ENCODE data around the gene GNB5. TPM values are rescaled to one million over a fixed set of nuclear protein-coding genes. Genes with fewer than 3 reads are reported as not detected.
A peak's percentile ranks its signal among the peaks of the same experiment; 100 is the strongest.

GNB5 gene
- total RNA-seq, 1 donor from 2014 or later: 10.1 TPM

DNA sequence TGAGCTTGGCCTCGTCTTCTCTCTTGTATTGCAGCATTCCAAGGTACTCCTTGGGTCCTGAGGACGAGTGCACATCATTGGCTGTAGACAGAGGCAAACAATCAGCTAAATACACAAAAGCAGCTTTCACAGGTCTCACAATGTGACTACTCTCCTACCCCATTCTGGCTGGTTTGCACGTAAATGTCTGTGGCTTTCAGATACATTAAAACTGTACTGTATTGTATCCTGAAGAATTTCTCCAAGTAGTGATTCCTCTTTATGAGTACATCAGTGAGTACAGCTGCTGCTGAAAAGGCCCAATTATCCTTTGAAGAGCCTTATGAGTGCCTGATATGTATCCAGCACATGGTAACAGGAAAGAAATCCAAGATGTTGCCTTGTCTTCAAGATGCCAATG is 22.0 kb upstream of the GNB5 start:
- intact Hi-C loops (cut with micrococcal nuclease): no loop called here

DNA sequence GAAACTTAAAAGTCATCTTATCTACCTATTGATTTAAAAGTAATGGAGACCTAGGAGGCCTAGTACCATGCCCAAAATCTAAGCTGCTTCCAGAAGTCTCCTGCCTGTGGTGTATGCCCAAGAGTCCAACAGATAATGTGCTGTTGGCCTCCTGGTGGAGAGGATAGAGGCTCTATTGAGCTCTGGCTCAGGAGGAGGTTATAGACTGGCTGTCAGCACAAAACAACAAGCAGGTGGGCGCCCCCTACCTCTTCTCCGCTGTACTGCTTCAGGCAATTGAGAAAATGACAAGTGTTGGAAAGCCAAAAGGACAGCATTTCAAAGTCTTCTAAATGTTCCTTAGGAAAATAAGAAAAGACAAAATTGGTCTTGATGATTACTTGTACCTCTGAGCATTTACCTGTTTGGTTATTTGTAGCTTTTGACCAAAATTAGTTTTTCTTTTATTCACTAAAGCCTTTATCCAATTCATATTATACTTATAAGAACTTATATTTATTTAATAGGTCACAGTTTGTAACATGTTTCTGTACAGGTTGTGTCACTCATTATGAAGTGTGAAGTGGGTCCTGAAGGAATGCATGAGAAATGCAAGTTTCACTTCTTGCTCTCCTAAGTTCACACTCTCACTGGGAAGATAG is 17.2 kb upstream of the GNB5 start:
- ATAC-seq (peak; percentile 38), DNase-seq (peak; percentile 51)
- intact Hi-C loops (cut with micrococcal nuclease): no loop called here

More for the DNA sequence above, 22.0 kb upstream of the GNB5 start:
- ATAC-seq: no peak
- no peak for DNase-seq

DNA sequence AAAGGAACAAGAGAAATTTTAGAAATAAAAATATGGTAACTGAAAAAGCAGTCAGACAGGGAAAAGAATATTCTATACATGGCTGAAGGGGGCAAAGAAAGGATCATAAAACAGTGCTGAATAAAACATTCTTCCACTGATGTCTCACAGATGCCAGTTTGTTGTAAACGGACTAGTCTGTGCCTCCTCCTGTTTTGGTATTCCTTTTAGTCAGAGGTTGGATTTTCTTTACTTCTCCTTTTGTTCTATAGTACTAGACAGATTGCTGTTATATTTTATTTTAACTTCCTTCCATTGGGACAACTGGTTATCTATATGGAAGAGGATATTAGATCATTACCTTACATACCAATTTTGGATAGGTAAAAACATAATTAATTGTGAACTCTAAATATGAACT is 16.0 kb upstream of the GNB5 start:
- ATAC-seq (no peak), DNase-seq (no peak)
- intact Hi-C loops (cut with micrococcal nuclease): no loop called here

DNA sequence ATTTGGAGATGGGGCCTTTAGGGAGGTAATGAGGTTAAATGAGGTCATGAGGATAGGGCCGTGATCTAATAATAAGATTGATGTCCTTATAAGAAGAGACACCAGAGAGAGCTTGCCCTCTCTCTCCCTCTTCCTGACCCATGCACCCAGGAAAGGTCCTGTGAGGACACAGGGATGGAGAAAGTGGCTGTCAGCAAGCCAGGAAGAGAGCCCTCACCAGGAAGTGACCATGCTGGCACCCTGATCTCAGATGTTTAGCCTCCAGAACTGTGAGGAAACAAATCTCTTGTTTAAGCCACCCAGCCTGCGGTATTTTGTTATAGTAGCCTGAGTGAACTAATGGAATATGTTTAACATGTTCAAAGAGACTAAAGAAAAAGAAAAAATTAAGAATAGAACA is 15.3 kb upstream of the GNB5 start:
- intact Hi-C loops (cut with micrococcal nuclease): no loop called here
- peak; percentile 42 for ATAC-seq
- no peak for DNase-seq

DNA sequence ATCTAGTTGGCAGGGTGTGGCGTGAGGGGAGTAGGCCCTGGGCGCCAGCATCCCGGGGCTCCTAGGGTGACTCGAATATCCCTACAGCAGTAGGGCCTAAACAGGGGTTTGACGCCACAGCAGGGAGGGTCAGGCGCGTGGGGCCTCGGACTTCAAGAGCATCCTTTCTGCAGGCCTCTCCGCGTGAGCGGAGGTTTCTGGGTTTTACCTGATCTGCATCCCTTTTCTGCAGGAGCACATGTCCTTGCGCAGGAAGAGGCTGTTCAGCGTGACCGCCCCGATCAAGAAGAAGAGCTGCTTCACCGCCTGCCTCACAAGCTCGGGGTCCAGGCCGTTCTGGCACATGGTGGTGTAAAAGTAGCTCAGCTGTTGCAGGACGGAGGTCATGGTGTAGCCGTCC is 13.5 kb upstream of the GNB5 start:
- DNase-seq (no peak), ATAC-seq (no peak)
- intact Hi-C loops (cut with micrococcal nuclease): no loop called here

DNA sequence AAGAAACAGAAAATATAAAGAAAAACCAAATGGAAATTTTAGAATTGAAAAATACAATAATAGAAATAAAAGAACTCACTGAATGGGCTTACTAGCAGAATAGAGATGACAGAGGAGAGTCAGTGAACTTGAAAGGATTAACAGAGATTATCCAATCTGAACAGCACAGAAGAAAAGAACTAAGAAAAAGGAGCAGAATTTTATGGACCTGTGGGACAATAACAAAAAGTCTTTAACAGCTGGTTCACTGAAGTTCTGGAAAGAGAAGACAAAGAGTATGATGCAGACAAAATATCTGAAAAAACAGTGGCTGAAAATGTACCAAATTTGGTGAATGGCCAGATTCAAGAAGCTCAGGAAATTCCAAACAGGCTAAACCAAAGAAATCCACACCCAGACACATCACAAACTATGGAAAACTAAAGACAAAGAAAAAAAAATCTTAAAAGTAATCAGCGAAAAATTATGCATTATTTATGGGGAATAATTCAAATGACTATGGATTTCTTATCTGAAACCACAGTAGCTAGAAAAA is 9.7 kb upstream of the GNB5 start:
- intact Hi-C loops (cut with micrococcal nuclease): no loop called here
- no peak for ATAC-seq
- no peak for DNase-seq

DNA sequence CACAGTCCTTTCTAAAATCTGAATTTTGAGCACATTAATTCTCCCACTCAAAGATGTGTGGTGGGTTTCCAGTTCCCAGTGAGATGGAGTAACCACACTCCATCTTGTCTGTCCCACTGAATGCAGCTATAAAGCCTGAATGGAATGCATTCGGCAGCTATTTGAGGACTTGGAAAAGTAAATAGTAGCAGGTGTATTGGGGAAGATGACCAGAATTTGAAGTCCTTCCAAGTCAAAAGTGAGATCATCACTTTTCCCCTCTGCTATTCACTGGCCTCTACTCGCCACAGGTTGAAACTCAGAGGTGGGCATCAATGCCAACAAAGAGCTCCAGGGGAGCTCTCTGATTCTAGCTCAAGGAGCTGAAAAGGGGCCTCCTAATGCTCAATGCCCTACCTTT is 8.1 kb upstream of the GNB5 start:
- DNase-seq (no peak), ATAC-seq (no peak)
- intact Hi-C loops (cut with micrococcal nuclease): no loop called here

DNA sequence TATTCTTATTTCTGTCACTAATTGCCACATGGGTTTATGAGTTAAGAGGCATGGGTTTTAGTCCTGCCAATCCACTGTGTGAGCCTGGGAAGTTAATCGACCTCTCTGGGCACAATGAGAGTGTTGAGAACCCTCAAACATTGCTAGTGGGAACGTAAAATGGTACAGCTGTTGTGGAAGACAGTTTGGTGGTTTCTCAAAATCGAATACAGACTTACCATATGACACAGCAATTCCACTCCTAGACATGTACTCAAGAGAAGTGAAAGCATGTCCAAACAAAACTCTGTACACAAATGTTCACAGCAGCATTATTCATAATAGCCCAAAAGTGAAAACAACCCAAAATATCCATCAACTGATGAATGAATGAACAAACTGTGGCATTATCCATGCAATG is 5.7 kb upstream of the GNB5 start:
- no peak for DNase-seq
- ATAC-seq: no peak
- intact Hi-C loops (cut with micrococcal nuclease): no loop called here

DNA sequence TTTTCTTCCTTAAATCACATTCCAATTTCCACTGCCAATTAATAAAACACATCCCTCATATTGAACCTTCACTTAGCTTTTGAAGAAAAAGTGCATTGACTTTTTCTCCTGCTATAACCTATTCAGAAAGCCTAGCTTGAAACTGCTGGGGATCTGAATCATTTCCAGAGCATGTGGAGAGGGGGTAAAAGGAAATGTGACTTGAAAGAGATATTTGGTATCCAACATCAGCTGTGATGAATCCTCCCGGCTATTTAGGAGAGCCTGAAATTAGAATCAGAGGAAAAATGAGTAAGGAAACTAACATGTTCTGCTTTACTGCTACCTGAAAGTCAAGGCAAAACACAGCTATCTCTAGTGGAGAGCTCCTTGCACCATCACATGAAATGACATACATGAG is 2.6 kb upstream of the GNB5 start:
- intact Hi-C loops (cut with micrococcal nuclease): no loop called here
- no peak for DNase-seq
- ATAC-seq: no peak

DNA sequence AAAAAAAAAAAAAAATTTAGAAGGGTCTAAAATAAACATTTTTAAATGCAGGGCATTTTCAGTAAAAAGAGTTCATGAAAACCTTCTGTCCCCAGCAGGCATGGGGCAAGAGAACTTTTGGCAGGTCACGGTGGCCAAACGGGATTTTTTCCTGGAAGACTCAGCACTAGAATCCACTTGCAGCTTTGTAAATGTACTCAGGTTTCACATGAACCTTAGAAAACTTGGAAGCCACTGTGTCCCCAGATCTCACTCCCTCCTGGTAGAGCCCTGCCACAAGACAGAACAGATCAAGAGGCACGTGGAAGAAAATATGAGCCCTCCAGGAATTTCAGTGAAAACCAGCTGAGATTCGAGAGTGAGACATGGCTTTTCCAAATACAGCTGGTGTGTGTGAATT is 2.1 kb upstream of the GNB5 start:
- intact Hi-C loops (cut with micrococcal nuclease): no loop called here
- ATAC-seq: no peak
- no peak for DNase-seq

DNA sequence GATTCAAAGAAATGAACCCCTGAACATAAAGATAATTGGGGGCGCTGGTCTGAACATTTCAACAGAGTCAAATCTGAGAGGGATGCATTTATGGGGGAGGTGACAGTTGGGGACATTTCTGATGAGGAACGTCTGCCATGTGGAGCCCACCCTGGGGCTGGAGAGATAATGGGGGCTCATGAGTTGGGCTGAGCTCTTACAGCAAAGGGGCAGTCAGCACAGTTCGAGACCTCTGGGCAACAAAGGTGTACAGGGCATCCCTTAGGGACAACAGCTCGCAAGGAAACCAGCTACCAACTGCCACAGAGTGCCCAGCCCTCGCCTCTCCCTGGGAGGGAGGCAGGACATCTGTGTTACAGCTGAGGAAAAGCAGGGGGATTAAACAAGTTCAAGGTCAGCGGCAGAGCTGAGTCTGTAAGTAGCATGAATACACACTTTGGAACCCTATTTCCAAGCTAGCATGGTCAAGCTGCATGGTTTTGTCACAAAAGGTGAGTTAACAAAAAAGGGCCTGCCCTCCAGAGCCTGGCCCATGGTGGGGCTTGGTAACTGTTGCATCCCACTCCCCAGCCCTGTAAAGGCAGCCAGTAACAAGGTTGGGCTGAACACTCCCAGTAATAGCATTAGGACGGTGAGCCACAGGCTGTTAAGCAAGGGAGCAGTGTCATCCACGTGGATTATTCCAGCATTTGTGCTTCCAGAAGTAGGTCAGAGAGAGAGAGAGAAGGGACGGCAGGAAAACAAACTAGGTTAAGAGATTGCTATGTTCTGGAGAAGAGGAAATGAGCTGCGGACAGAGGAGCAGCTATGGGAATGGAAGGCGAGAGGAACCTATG is 4.3 kb downstream of the GNB5 start:
- no peak for DNase-seq
- intact Hi-C loops (cut with micrococcal nuclease): no loop called here
- ATAC-seq: peak; percentile 59

DNA sequence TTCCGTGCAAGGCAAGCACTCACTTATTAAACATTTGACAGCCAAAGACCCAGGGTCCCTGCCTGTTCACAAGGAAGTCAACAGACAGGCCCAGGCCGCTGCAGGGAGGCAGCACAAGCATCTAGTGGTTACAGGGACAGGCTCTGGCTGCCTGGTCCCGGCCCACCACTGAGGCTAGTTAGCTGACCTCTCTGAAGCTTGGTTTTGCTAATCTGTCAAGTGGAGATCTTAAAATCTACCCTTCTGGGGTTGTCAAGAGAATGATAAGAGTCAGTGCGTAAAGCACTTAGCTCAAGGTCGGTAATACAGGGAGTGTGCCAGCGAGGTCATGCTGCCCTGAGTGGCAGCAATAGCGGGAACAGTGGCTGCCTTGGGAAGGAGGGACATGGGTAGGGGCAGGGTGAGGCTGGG is 6.0 kb downstream of the GNB5 start:
- intact Hi-C loops (cut with micrococcal nuclease): no loop called here
- ATAC-seq (peak; percentile 88), DNase-seq (no peak)

DNA sequence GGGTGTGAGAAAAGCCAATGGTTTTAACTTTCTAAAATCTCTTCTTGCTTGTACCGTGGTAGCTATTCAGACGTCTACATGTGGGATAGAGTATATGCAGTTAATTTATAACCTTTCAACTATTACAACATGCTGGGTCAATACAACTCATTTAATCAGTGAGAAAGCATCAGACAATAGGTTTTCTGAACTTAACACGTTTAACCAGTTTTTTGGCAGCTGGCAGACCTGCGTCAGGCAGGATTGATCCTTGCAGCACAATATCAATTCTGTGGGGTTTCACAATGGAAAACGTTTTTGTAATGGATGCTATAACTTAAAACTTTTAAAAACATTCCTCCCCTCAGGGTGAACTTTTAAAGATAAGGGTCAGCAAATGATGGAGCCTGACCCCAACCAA is 6.5 kb downstream of the GNB5 start:
- intact Hi-C loops (cut with micrococcal nuclease): loop anchor here (5.0 kb wide), 1 partner anchor 43 kb away; no protein-coding TSS in a partner anchor
- no peak for DNase-seq
- ATAC-seq: no peak

DNA sequence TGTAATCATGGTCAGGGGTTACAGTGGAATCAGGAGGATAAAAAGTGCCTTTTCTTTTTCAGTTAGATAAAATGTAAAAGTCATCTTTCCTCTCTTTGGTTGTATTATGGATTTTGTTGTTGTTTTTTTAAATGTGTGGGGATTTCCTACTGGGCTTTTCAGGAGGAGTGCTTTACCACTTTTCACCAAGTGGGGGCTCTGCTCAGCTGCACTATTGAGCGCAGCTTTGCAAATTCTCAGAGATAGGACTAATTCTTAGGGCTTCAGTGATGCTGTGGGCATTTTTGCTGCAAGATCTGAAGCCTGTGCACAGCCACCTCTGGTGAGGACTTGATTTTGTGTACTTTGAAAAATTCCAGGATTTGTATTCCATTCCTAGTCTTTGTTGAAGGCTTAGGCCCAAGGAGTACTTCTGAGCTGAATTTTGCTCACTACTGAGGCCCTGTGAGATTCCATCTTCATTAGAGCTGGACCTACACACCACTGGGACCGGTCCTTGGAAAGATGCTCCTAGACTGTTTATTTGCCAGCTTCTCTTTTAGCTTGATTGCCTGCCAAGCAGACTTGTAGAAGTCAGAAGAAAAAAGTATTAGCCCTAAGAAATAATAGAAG is 7.5 kb downstream of the GNB5 start:
- intact Hi-C loops (cut with micrococcal nuclease): loop anchor here (5.0 kb wide), 1 partner anchor 44 kb away; no protein-coding TSS in a partner anchor
- ATAC-seq (no peak), DNase-seq (no peak)

DNA sequence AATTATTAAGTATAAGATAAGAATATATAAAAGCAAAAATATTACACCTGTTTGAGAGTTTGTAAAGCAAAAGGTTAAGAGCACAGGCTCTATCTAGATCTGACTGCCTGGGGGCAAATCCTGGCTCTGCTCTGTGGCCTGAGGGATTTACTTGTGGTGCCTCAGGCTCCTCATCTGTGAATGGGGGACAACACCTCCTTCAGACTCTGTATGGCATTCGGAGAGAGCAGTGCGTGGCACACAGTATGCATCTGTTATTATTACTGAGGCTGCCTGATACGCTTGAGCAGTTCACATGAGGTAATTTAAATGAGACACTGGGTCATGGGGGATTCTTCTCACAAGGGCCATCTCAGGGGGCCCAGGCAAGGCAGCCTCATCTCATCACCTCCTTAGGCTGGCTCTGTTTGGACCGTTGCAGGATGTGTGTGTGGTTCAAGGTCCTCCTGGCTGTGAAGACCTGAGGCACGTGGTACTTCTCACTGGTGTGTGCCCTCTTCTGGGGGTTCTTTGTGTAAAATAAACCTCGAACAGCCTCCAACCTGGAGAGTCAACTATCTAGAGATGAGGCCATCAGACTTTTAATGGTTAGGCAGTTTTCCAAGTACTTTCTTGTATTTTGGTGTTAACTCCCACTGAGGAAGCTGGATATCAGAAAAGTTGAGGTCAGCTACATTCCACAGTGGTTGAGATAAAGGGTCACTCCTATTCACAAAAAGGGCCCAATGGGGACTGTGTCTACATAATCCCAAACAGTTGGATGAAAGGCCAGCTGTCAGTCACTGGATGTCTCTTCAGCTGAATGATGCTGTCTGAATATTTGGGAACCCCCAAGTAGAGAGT is 9.0 kb downstream of the GNB5 start:
- no peak for ATAC-seq
- intact Hi-C loops (cut with micrococcal nuclease): loop anchor here (5.0 kb wide), 1 partner anchor 45 kb away; no protein-coding TSS in a partner anchor
- no peak for DNase-seq

DNA sequence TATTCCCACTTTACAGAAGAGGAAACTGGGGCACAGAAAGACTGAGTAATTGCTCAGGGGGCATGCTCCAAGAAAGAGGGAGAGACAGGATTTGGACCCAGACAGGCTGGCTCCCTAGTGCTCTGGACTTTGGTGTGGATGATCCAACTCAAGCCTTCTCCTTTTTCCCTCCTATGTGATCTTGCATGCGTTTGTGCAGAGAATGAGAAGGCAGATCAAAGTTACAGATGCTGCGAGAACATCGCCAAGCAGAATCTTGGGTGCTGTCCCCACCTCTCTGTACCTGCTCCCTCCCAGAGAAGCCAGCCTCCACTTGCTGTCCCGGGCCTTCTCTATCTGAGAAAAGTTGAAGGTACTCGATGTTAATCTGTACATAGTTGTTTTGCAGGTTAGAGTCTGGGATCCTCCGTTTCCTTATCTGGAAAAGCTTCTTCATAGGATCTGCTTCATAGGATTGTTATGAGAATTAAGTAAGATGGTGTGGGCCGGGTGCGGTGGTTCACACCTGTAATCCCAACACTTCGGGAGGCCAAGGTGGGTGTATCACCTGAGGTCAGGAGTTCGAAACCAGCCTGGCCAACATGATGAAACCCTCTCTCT is 10.2 kb downstream of the GNB5 start:
- DNase-seq (no peak), ATAC-seq (no peak)
- intact Hi-C loops (cut with micrococcal nuclease): loop anchor here (5.0 kb wide), 1 partner anchor 46 kb away; no protein-coding TSS in a partner anchor

DNA sequence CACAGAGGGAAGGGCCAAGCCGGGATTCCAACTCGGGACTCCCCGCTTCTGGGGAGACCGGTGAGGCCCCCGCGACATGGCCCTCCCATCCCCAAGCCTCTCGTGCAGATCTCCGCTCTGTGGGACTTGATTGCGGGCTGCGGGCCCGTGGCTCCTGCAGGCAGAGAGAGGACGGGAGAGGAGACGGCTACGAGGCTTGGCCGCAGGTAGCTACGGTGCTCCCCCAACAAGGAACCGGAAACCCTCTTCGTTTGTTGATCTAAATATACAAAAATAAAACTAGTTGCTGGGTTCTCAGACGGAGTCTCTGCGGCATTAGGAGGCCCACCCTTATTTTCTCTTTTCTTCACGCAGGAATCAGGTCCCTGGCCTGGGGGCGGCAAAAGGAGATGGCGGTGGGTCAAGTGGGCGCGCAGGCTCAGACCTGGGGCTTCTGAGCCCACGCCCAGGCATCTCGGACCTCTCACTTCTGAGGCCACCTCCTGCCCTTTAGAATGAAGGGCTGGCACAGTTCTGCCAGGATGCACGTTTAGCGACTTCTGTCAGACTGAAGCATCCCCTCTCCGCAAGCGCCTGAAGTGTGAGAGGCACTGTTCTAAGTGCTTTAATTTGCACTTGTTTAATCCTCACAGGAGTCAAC is 10.9 kb downstream of the GNB5 start:
- no peak for DNase-seq
- ATAC-seq: peak; percentile 34
- intact Hi-C loops (cut with micrococcal nuclease): loop anchor here (5.0 kb wide), 1 partner anchor 47 kb away; no protein-coding TSS in a partner anchor
